GM10266 (cell line): ENCODE measurements around the gene INPP5A.

Source experiments
- DNase-seq: peaks from one replicate; pipeline ENCODE4 v3.0.0; 2012; ENCODE audit errors: extremely low spot score
- TF ChIP-seq, protein P1 (sequence below): IDR thresholded peaks from 2 replicates; pipeline ENCODE4 v1.5.1; 2012; ENCODE audit warnings: mild to moderate bottlenecking, low read depth; ENCODE audit not compliant: control insufficient read depth, insufficient read depth; ENCODE audit errors: missing control alignments

The INPP5A gene

DNA sequence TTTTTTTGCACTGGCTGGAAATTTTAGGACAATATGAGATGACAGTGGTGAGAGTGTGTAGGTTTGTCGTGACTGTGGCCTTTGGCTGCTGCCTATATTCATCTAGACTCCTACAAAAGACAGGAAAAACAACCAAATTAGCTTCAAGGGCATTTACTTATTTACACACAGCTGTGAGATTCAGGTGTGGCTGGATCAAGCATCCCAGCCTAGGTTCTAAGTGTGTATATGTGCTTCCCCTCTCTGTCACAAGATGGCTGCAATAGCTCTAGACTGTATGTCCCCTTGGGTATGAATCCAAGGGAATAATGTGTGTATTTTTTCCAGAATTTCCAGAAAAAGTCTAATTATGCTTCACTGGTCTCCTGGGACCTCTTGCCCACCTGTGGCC, 25.5 kb upstream of the INPP5A start:
- no peak for DNase-seq
- TF ChIP-seq, protein P1, sequence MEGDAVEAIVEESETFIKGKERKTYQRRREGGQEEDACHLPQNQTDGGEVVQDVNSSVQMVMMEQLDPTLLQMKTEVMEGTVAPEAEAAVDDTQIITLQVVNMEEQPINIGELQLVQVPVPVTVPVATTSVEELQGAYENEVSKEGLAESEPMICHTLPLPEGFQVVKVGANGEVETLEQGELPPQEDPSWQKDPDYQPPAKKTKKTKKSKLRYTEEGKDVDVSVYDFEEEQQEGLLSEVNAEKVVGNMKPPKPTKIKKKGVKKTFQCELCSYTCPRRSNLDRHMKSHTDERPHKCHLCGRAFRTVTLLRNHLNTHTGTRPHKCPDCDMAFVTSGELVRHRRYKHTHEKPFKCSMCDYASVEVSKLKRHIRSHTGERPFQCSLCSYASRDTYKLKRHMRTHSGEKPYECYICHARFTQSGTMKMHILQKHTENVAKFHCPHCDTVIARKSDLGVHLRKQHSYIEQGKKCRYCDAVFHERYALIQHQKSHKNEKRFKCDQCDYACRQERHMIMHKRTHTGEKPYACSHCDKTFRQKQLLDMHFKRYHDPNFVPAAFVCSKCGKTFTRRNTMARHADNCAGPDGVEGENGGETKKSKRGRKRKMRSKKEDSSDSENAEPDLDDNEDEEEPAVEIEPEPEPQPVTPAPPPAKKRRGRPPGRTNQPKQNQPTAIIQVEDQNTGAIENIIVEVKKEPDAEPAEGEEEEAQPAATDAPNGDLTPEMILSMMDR: no peak

DNA sequence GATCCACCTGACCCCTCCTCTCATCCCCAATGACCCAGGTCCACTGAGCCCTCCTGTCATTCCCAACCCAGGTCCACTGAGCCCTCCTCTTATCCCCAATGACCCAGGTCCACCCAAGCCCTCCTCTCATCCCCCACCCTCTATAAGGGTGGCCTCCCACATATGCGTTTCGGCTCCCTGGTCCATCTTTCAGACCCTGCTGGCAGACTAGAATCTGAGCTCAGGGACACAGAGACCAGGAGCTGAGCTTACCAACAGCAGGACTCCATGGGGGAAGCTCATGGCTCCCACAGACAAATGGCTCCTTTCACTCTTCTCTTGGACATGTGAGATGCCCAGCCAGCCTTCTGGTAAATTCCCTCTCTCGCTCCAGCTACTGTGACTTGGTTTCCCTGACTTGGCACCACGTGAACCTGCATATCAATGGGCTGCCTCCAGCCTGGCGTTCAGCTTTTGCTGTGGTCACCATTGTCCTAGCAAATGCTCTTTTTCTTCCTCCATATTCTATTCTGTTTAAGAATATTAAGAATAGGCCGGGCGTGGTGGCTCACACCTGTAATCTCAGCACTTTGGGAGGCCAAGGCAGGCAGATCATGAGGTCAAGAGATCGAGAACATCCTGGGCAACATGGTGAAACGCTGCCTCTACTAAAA, 24.8 kb upstream of the INPP5A start:
- TF ChIP-seq, protein P1: no peak
- DNase-seq: no peak

DNA sequence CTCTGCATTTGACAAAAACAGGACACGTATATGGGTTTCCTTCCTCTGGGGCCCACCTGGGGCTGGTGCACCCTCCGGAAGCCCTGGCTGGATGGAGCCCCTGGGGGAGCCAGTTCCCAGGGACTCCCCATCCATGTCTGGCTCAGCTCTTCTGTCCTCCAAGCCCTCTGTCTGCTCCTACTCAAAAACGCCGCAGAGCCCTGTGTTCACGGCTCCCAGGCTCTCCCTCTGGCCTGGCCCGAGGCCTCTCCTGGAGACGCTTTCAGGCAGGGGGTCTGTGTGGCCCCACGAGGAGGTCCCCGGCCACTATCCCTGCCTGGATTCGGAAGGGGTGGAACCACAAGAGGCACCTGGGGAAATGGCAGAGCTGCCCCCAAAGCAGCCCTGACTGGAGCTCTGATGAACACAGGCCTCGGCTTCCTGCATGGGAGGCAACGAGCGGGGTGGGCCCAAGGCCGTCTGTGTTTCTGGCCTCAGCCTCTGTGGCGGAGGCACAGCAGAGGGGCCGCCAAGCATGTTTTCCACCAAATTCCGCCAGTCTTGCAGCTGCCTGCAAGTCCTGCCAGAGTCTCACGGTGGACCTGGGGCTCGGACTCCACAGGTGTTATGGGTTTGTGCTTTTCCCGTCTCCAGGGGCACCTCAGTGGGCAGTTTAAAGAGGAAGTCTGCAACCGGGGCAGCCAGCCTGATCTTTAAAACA, 22.6 kb upstream of the INPP5A start:
- no peak for DNase-seq
- TF ChIP-seq, protein P1: no peak

DNA sequence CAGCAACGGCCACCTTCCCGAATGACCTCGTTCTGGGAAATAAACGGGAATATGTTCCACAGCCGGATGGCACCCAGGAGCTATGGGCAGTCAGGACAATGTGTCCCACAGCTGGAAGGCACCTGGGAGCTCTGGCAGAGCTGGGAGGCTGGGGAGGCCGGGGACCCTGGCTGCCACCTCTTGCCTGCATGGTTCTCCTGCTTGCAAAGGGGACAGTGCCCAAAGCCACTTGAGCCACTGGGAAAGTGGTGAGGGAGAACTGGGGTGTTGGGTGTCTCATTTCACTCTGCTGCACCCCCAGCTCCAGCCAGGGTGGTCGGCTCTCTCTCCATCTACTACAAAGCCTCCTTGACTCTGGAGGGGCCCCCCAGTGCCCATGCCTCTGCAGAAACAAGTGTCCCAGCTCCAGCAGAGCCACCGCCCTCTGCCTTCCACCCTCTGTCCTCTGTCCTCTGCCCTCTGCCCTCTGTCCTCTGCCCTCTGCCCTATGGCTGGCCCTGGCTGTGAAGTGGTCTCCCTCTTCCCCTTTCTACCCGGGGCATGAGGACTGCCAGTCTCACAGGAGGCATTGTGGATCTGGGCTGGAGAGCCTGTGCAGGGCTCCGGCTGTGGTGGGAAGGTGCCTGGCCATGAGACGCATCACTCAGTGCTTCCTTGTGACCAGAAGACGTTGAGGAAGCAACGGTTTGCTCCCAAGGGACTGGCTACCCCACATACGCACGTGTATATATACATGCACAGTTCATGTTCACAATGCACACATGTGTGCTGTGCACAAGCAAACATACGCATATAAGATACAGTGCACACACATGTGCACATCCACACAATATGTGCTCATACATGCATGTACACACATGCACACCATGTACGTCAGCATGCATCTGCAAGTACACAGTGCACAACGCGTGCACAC, 21.5 kb upstream of the INPP5A start:
- no peak for DNase-seq
- TF ChIP-seq, protein P1: no peak

DNA sequence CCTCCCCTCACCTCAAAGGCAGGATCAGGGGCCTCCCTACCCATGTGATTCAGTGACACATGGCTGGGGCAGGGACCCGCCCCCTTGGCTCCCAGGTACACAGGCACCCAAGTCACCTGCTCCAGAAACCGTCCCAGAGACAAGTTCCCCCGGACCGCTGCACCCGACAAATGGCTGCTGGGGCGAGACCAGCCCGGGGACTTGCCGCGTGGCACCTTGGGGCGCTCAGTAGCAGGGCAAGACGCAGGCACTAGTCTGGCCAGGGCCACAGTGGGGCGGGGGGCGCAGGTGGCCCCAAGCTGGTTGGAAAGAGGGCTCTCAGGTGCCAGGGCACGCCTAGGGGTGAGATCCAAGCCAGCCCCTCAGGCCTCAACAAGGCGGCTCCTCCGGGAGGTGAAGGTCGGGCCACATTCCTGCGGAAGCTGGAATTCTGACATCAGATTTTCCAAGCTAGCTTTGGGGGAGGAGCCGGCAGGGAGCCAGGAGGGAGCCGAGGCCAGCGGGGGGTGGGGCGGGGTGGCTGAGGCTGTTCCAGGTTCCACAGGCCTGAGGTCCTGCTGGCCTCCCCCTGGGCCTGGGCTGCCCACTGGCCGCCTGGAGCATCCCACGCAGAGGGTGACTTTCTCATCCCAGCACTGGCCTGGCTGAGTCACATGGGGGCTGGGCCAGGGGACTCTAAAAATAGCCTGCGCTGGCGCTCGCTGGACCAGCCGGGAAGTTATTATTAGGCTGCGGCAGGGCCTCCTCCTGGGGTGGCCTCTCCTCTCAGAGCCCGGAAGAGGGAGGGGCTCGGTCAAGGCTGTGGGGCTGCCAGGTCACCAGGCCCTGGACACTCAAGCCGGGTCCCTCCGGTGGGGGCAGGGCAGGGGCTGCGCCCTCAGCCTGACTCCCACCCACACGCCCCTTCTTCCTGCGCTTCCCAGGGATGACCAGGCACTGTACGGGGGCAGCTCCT, 20.5 kb upstream of the INPP5A start:
- TF ChIP-seq, protein P1: no peak
- no peak for DNase-seq

DNA sequence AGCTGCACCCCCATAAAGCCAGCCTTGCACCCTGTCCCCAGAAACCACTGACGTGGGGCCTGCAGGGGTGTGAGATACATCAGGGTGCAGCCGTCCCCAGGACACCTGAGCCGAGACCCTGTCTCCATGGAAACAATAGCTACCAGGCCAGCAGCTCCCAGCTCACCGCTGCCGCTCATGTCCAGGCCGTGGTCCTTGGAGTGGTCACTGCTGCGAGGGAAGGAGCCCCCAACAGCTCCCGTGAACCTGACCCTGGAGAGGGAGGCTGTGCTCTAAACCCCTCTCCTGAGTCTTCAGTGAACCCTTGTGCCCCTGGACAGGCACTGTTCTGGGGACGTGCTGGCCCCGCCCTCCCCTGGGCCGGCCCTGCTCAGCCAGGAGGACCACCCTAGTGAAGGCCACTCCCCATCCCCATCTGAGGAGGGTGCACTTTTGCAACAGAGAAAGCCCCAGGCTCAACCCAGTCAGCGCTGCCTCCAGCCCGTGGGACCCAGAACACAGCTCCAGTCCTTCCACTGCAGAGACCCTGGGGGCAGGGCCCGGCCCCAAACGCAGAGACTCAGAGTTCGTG, 19.6 kb upstream of the INPP5A start:
- TF ChIP-seq, protein P1: no peak
- no peak for DNase-seq
